Neural cell (in vitro differentiated cells): ENCODE results near the gene PLOD3. TPM values are rescaled to one million over a fixed set of nuclear protein-coding genes. Genes with fewer than 3 reads are reported as not detected.
A peak's percentile ranks its signal among the peaks of the same experiment; 100 is the strongest.

ENCODE experiments used
- H2AFZ ChIP-seq: fragments of 200-600, 300-800 bp; sonication (generic), shearing (Covaris generic); 2 replicates; pipeline ENCODE4 v1.6.0; 2014; ENCODE audit warnings: low read depth, mild to moderate bottlenecking, antibody characterized with exemption, low read length, moderate library complexity
- H3F3A ChIP-seq: fragments of 200-600 bp; shearing (Covaris generic); 2 replicates; pipeline ENCODE4 v1.6.1; 2016; ENCODE audit warnings: mild to moderate bottlenecking, moderate library complexity, mixed read lengths, antibody characterized with exemption, low read length; ENCODE audit not compliant: insufficient read depth, poor library complexity, severe bottlenecking
- H3K27ac ChIP-seq: fragments of 200-600, 300-800 bp; sonication (generic), shearing (Covaris generic); 2 replicates; pipeline ENCODE4 v1.5.1; 2014; ENCODE audit warnings: mild to moderate bottlenecking, low read length, moderate library complexity
- H3K27me3 ChIP-seq: fragments of 300-800, 200-600 bp; sonication (generic), shearing (Covaris generic); 2 replicates; pipeline ENCODE4 v1.6.0; 2014; ENCODE audit warnings: mild to moderate bottlenecking, low read depth, low read length, moderate library complexity; ENCODE audit not compliant: insufficient read depth
- H3K36me3 ChIP-seq: fragments of 300-800, 200-600 bp; sonication (generic), shearing (Covaris generic); 2 replicates; pipeline ENCODE4 v1.5.1; 2014; ENCODE audit warnings: mild to moderate bottlenecking, antibody characterized with exemption, low read length, moderate library complexity; ENCODE audit not compliant: insufficient read depth
- H3K4me2 ChIP-seq: fragments of 300-800, 200-600 bp; sonication (generic), shearing (Covaris generic); 2 replicates; pipeline ENCODE4 v1.6.0; 2014; ENCODE audit warnings: mild to moderate bottlenecking, low read length
- H3K4me3 ChIP-seq: fragments of 300-800, 200-600 bp; sonication (generic), shearing (Covaris generic); 2 replicates; pipeline ENCODE4 v1.5.1; 2014; ENCODE audit warnings: mild to moderate bottlenecking, low read length, moderate library complexity
- H3K79me2 ChIP-seq: fragments of 200-600 bp; shearing (Covaris generic); replicated peaks from 2 replicates; pipeline ENCODE4 v1.6.0; 2014; ENCODE audit warnings: mild to moderate bottlenecking, low read length, moderate library complexity; ENCODE audit not compliant: insufficient read depth
- H3K9ac ChIP-seq: fragments of 300-800, 200-600 bp; sonication (generic), shearing (Covaris generic); 2 replicates; pipeline ENCODE4 v1.6.1; 2016; ENCODE audit warnings: mild to moderate bottlenecking, low read length, mixed read lengths
- H3K9me2 ChIP-seq: fragments of 200-600 bp; shearing (Covaris generic); 2 replicates; pipeline ENCODE4 v1.6.1; 2016; ENCODE audit warnings: mild to moderate bottlenecking, low read length, mixed read lengths; ENCODE audit not compliant: insufficient read depth
- H3K9me3 ChIP-seq: fragments of 200-600, 300-800 bp; sonication (generic), shearing (Covaris generic); 2 replicates; pipeline ENCODE4 v1.6.1; 2016; ENCODE audit warnings: mild to moderate bottlenecking, mixed run types, low read length, moderate library complexity, mixed read lengths
- H4K20me1 ChIP-seq: fragments of 200-600 bp; shearing (Covaris generic); 2 replicates; pipeline ENCODE4 v1.6.1; 2016; ENCODE audit warnings: mild to moderate bottlenecking, mixed run types; ENCODE audit not compliant: insufficient read depth
- EP300 ChIP-seq: fragments of 450-650 bp; conservative IDR thresholded peaks from 2 replicates; pipeline ENCODE4 v1.6.1; 2014; ENCODE audit warnings: antibody characterized with exemption, mild to moderate bottlenecking, moderate library complexity; ENCODE audit not compliant: poor library complexity, severe bottlenecking
- EZH2 ChIP-seq: fragments of 200-600, 300-800 bp; shearing (Covaris generic), sonication (generic); IDR thresholded peaks from 2 replicates; pipeline ENCODE4 v1.6.1; 2014; ENCODE audit warnings: antibody characterized with exemption, low read length, borderline replicate concordance, mild to moderate bottlenecking; ENCODE audit not compliant: insufficient read depth, poor library complexity, severe bottlenecking
- MXI1 ChIP-seq: fragments of 450-650 bp; conservative IDR thresholded peaks from 2 replicates; pipeline ENCODE4 v1.6.1; 2014; ENCODE audit warnings: antibody characterized with exemption, mild to moderate bottlenecking; ENCODE audit not compliant: poor library complexity, severe bottlenecking
- POLR2AphosphoS5 ChIP-seq: IDR thresholded peaks from 2 replicates; pipeline ENCODE4 v1.6.1; 2012
- RAD21 ChIP-seq: fragments of 450-650 bp; conservative IDR thresholded peaks from 2 replicates; pipeline ENCODE4 v1.6.1; 2014; ENCODE audit warnings: antibody characterized with exemption, mild to moderate bottlenecking, moderate library complexity
- SMC3 ChIP-seq: fragments of 450-650 bp; conservative IDR thresholded peaks from 2 replicates; pipeline ENCODE4 v1.6.1; 2014; ENCODE audit warnings: antibody characterized with exemption, mild to moderate bottlenecking, moderate library complexity; ENCODE audit not compliant: poor library complexity
- TAF1 ChIP-seq: IDR thresholded peaks from 2 replicates; pipeline ENCODE4 v1.6.1; 2012; ENCODE audit warnings: low read depth
- polyA plus RNA-seq: library from polyadenylated mRNA; depleted of rRNA; stranded (reverse); fragments of >200 nt; gene quantifications from 2 replicates; pipeline ENCODE4 v1.2.3, GENCODE V29; 2014
- TF ChIP-seq, protein P1 (sequence below): IDR thresholded peaks from 2 replicates; pipeline ENCODE4 v1.6.1; 2012; ENCODE audit warnings: borderline replicate concordance
- TF ChIP-seq, protein P2 (sequence below): fragments of 450-650 bp; IDR thresholded peaks from 2 replicates; pipeline ENCODE4 v1.5.1; 2014; ENCODE audit warnings: antibody characterized with exemption, mild to moderate bottlenecking, moderate library complexity; ENCODE audit not compliant: poor library complexity, severe bottlenecking

The PLOD3 gene
- polyA plus RNA-seq, 1 donor from 2014 or later = 19.2 TPM

DNA sequence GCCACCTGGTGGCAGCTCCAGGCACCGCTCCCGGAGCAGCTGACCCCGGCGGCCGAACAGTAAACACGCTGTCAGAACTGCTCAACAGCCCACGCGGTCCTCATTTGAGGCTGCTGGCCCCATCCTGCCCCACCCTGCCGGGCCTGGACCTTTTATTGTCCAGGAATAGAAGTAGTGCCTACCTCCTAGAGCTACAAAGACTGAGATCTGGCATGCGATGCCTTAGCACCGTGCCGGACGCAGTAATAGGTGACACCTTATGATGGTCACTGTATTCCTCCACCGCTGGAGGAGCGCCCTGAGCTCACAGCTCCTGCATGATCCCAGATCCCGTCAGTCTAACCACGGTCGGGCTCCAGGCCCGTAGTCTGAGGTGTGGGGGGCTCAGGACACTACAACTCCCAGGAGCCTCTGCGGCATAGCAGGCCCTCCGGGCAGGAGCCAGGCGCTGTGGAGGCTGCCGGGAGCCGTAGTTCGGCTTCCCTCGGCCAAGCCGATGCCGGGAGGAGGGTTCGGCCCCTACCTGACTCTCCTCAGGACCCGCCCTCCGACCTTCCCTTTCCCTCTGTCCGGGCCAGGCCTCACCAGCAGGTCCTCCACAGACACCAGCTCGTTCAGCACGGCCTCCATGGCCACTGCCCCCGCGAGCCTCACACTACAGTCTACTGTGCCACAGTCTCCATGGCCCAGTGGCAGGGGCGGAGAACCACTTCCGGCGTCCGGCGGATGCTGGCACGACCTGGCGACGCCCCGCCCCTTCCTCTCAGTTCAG is 27.2 kb upstream of the PLOD3 start, which contains the start of gene FIS1 (continued):
- TF ChIP-seq, protein P1, sequence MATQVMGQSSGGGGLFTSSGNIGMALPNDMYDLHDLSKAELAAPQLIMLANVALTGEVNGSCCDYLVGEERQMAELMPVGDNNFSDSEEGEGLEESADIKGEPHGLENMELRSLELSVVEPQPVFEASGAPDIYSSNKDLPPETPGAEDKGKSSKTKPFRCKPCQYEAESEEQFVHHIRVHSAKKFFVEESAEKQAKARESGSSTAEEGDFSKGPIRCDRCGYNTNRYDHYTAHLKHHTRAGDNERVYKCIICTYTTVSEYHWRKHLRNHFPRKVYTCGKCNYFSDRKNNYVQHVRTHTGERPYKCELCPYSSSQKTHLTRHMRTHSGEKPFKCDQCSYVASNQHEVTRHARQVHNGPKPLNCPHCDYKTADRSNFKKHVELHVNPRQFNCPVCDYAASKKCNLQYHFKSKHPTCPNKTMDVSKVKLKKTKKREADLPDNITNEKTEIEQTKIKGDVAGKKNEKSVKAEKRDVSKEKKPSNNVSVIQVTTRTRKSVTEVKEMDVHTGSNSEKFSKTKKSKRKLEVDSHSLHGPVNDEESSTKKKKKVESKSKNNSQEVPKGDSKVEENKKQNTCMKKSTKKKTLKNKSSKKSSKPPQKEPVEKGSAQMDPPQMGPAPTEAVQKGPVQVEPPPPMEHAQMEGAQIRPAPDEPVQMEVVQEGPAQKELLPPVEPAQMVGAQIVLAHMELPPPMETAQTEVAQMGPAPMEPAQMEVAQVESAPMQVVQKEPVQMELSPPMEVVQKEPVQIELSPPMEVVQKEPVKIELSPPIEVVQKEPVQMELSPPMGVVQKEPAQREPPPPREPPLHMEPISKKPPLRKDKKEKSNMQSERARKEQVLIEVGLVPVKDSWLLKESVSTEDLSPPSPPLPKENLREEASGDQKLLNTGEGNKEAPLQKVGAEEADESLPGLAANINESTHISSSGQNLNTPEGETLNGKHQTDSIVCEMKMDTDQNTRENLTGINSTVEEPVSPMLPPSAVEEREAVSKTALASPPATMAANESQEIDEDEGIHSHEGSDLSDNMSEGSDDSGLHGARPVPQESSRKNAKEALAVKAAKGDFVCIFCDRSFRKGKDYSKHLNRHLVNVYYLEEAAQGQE = no peak

DNA sequence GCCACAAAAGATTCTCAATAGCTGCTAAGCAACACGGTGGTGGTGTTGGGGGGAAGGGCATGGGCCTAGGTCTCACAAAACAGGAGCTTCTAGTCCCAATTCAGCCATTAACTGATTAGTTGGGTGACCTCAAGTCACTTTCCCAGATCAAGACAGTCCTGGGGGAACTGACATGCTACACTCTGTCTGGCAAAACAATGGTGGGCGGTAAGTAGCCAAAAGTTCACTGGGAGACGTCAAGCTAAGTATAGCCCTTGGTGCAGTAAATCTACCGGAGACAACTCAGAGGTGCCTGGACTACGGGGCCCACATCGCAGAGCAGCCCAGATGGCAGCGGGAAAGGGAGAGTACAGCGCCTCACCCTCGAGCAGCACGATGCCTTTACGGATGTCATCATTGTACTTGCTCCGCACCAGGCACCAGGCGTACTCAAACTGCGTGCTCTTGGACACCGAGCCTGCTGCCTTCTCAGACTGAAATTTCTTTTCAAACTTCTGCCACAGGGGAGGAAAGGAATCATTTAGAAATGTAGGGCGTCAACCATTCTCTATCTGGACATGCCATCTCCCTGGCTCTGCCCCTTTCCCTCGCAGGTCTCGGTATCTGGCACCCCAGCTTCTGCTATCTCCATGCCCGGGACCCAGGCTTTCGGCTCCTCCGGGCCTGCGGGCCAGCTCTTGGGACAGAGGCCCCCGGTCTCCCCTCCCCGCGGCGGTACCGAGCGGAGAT is 26.4 kb upstream of the PLOD3 start:
- H3F3A ChIP-seq = no peaks in the 10 kb centered on the region
- peaks cover 17% of the 10 kb centered on the region for H3K79me2 ChIP-seq
- no peaks in the 10 kb centered on the region for H3K9me2 ChIP-seq
- no peak for TF ChIP-seq RAD21
- TF ChIP-seq EZH2 = no peak
- TF ChIP-seq POLR2AphosphoS5 = no peak
- no peak for TF ChIP-seq TAF1
- H3K4me3 ChIP-seq = peak overlapping the region; percentile 99
- peak overlapping the region; percentile 89 for H2AFZ ChIP-seq
- no peaks in the 10 kb centered on the region for H3K9me3 ChIP-seq
- H3K27ac ChIP-seq = peak overlapping the region; percentile 85
- H3K36me3 ChIP-seq = no peaks in the 10 kb centered on the region
- no peaks in the 10 kb centered on the region for H4K20me1 ChIP-seq
- no peaks in the 10 kb centered on the region for H3K27me3 ChIP-seq
- H3K9ac ChIP-seq = peak overlapping the region; percentile 86
- H3K4me2 ChIP-seq = peak overlapping the region; percentile 99

GRCh38 chr7:101241443-101242349 is 24.3 kb upstream of the PLOD3 start:
- Histone ChIP-seq H3K9ac (no peak overlapping the region), H3K36me3 (no peaks in the 10 kb centered on the region), H3K9me3 (no peaks in the 10 kb centered on the region), H2AFZ (no peak overlapping the region), H4K20me1 (no peaks in the 10 kb centered on the region), H3K4me2 (no peak overlapping the region), H3K79me2 (peaks cover 17% of the 10 kb centered on the region), H3K9me2 (no peaks in the 10 kb centered on the region), H3K4me3 (no peak overlapping the region), H3K27ac (no peak overlapping the region), H3F3A (no peaks in the 10 kb centered on the region), H3K27me3 (no peaks in the 10 kb centered on the region)
- TF ChIP-seq TAF1 (no peak), RAD21 (no peak), POLR2AphosphoS5 (no peak), SMC3 (no peak), EZH2 (no peak), MXI1 (no peak), EP300 (no peak)
- TF ChIP-seq, protein P2, sequence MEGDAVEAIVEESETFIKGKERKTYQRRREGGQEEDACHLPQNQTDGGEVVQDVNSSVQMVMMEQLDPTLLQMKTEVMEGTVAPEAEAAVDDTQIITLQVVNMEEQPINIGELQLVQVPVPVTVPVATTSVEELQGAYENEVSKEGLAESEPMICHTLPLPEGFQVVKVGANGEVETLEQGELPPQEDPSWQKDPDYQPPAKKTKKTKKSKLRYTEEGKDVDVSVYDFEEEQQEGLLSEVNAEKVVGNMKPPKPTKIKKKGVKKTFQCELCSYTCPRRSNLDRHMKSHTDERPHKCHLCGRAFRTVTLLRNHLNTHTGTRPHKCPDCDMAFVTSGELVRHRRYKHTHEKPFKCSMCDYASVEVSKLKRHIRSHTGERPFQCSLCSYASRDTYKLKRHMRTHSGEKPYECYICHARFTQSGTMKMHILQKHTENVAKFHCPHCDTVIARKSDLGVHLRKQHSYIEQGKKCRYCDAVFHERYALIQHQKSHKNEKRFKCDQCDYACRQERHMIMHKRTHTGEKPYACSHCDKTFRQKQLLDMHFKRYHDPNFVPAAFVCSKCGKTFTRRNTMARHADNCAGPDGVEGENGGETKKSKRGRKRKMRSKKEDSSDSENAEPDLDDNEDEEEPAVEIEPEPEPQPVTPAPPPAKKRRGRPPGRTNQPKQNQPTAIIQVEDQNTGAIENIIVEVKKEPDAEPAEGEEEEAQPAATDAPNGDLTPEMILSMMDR = no peak
- TF ChIP-seq, protein P1 = no peak
